HG03039 (cell line): ENCODE data around the gene ITSN1.

Source experiments
- ATAC-seq: cut with Tn5 transposase; IDR thresholded peaks from one replicate; pipeline ENCODE4 v1.9.1; 2021; ENCODE audit warnings: mild to moderate bottlenecking, moderate library complexity; ENCODE audit not compliant: unreplicated experiment

ITSN1 gene

DNA sequence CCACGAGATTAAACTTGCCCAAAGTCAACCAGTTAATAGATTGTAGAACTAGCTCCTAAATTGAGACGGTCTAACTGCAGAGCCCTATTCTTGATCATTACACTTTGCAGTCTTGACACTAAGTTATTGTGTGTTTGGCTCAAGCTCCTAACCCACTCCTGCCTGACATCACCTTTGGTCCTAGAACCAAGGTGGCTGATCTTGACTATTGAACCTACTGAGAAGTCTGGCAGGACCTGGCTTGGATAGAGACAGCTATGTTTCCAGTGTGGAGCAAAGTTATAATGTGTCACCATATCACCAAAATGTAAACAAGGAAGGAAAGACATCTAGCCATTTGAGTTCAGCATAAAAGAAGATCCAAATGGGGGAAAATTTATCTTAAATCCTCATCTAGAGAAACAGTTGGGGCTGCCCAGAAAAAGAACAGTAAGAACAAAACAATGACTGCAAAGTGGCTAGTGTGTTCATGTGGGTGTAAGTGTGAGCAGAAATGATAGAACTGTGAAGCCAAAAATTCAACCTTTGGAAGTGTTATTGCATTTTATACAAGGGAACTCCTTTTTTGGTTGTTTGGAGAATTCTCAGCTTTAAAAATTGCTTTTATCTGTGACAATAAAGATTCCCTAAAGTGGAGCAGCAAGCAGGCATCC lies 166.5 kb downstream of the ITSN1 start:
- no peak for ATAC-seq

- ATAC-seq, result no peak
Observed at GRCh38 chr21:33810766-33811165, 168.5 kb downstream of the ITSN1 start.

- ATAC-seq, result no peak
Observed at GRCh38 chr21:33811167-33812010, 169.1 kb downstream of the ITSN1 start.

- no peak for ATAC-seq
Observed at GRCh38 chr21:33813832-33814365, 171.6 kb downstream of the ITSN1 start.

DNA sequence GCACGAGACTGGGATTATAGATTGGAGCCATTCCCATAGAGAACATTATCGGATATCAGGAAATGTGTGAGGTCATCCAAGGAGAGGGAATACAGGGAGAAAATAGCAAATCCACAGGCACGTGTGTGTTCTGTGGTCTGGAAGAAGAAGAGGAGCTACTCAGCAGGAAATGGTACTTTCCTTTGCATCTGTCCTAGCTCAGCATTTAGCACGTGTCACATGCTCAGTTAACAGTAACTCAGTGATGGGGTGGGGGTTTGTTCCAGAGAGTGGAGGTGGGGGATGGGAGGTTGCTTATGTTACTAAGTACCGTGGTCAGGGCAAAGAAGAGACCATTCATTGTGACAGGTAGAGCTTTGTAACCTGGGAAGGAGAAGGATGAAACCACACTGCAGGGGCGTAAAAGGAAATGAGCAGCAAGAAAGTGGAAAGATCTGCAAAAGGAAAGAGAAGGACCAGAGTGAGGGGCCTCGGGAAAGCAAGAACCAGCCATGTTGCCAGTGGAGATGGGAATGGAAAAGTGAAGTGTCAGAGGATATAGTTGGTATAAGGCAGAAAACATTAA lies 172.9 kb downstream of the ITSN1 start:
- ATAC-seq, result no peak

DNA sequence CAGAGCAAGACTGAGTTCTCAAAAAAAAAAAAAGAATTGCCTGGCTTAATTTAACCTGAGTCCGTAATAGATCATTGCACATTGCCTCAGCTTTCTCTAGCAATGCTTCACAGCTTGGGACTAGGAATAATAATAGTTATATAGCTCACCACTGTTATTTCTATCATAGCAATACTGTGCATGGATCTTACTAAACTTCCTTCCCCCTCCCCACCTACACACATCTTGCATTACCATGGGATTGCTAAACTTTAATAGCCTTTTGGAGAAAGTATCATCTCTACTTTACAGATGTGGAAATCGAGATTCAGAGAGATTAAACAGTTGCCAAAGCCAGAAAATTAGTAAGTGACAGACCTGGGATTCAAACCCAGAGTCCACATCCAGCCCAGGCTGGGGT lies 173.9 kb downstream of the ITSN1 start:
- ATAC-seq, result no peak

- ATAC-seq, result no peak
Observed at GRCh38 chr21:33817138-33817537, 174.8 kb downstream of the ITSN1 start.

GRCh38 chr21:33817663-33818451 lies 175.6 kb downstream of the ITSN1 start:
- ATAC-seq, result no peak

DNA sequence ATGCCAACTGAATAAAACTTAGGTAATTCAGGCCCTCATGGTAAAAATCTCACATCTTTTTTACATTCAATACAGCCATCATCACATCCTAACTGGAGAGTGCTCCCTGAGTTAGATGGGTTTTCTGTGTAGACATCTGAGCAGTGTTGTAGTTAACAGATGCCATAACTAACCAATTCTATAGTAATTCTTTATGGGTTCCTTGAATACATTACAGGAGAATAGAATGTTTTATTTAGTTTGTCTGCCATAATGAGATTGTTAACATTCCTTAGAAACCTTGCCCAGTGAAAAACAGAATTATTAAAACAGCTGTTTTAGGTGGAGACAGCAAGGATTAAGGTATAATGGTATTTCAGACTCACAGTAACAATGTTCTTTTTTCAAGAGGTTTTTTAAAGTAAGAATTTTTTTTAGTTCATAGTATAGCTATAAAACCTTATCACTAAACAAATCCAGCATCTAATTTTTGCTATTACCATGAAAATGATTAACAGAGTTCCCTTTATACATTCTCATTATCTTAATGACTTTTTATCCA lies 178.0 kb downstream of the ITSN1 start:
- ATAC-seq, result no peak

DNA sequence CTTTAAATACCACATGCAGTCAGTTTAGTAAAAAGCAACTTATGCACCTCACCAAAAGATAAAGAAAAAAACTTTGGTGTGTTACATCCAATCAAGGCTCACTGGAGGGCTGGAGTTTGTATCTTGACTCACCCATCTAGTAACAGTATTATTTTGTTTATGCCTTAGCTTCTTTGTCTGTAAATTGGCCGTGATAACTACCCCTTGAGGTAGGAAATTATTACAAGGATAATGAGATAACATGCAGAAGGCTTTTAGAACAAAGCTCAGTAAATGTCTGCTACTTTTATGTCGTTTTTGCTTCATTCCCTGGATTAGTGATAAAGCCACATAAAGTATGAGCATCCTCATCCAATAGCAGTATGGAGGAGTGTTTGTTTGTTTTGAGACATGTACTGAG lies 178.5 kb downstream of the ITSN1 start:
- ATAC-seq, result no peak

- no peak for ATAC-seq
Observed at GRCh38 chr21:33821503-33822322, 179.4 kb downstream of the ITSN1 start.

DNA sequence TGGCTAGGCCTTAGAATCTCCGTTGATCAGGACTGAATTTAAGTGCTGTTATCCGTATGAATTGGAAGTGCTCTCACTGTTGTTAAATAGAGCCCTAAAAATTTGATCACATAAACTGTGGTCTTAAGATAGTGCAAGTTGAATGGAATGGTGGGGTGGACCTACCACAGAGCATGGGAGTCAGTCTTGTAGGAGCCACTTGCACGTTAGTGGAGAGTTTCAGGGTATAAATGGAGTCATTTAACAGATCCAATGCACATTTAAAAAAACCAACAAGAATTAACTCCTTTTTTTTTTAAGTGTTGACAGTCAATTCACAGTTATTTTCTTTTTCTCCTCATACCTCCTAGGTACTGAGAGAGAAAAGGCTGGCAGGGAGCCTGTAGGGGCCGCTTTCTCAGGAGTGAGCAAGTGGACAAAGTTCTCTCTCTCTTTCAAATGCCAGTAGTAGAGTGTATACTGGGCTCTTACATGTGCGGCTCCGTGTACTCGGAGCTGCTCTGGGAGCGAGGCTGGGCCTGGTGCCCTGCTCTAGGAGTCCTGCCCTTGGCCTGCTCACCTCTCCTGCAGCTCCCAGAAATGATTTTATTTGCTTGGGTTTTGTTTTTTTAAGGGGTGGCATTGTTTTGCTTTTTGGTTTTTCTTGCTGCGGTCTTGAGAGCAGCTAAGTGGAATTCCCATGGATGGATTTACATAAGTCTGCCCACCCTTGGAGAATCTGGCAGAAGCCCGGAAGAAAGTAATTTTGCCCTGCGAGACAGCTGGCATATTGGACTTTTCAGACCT lies 182.0 kb downstream of the ITSN1 start:
- no peak for ATAC-seq

DNA sequence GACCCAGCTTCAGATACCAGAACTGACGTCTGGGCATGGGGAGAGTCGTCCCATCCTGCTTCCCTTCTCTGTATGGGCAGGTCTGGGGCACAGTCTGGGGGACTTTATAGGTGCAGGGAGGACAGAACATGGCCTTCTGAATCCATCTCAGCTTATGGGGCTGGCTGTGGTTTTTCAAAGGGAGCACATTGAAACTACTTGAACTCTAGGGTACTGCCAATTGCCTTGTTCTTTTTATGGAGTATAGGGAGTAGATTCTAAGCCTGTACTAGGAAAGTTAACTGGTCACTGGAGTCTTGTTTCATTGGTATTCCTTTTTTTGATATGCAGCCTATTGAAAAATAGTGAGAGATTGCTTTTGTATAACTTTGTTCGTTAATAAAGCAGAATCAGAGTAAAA lies 183.1 kb downstream of the ITSN1 start:
- ATAC-seq, result no peak

- no peak for ATAC-seq
Observed at GRCh38 chr21:33825915-33826314, 183.6 kb downstream of the ITSN1 start.

- ATAC-seq, result no peak
Observed at GRCh38 chr21:33828083-33828482, 185.8 kb downstream of the ITSN1 start.

DNA sequence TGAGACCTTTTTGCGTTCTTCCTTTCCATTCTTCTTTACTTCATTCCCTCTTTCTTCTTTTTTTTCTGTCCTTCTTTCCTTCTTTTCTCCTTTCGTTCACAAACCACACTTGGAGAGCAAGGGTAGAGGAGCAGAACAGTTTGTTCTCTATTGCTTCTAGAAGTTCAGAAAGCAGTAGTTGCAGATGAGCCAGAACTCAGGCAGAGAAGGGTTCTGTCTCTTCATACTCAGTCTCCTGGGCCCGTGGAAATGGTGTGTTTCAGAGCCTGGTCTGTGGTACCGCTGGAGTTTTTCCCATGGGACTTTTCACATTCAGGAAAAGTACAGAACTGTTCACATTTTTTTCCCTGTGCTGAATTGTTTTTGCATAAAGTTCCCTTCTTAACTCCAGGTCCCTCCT lies 186.3 kb downstream of the ITSN1 start:
- ATAC-seq, result no peak

GRCh38 chr21:33829844-33830243 lies 187.5 kb downstream of the ITSN1 start:
- ATAC-seq, result no peak

DNA sequence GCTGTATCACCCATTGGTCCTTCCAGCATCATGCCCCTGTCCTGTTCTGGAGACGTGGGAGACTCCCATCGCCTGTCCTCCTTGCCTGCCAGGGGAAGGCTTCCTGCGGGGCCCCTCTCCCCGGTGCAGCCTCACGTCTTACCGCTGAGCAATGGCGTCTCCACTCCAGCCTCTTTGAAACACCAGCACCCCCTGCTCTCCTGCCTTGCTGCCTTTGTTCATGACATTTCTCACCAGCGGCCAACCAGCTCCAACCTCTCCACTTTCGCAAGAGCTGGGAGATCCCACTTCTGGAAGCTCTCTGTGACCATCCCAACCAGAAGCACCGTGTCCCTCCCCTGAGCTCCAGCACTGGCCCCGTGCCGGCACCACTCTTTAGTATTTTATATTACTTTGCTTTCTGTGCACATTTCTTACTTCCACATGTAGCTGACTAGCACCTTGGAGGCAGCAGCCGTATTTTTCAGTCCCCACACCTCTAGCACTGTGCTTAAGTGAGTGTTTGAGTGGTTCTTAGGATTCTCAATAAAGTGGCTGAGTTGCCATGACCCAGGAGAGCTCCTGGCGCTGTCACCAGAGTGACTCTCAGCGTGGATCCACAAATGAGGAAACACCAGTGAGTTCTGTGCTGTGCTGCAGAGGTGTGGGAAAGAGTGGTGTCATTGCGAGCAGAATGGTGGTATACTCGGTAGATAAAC lies 189.8 kb downstream of the ITSN1 start:
- ATAC-seq, result no peak
